HG03039 (cell line): ENCODE measurements around the gene RIPOR3.
"Not testable (repeated sequence)": the region's sequence is repeated elsewhere in the genome, so short reads cannot be mapped to it uniquely, and the experiment has no call there.

Experiments
- ATAC-seq: cut with Tn5 transposase; IDR thresholded peaks from one replicate; pipeline ENCODE4 v1.9.1; 2021; ENCODE audit warnings: mild to moderate bottlenecking, moderate library complexity; ENCODE audit not compliant: unreplicated experiment

The RIPOR3 gene

DNA sequence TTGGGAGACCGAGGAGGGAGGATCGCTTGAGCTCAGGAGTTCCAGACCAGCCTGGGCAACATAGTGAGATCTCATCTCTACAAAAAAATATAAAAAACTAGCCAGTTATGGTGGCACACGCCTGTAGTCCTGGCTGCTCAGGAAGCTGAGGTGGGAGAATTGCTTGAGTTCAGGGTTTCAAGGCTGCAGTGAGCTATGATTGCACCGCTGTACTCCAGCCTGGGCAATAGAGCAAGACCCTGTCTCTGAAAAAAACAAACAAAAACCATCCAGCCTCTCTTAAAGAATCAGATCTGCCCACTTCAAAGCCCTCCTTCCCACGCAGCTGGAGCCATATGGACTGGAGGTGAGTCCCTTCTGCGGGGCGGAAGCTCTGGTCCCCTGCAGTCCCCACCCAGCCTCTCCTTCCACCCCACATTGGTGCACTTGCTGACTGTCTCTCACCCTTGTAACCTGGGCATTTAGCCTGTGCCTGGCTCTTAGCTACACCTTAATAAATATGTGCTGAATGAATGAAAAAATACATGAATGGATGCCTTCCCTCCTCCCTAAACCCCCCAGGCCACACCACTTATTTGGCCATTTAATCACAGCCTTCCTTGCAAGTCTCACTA lies 32.9 kb upstream of the RIPOR3 start:
- no peak for ATAC-seq

DNA sequence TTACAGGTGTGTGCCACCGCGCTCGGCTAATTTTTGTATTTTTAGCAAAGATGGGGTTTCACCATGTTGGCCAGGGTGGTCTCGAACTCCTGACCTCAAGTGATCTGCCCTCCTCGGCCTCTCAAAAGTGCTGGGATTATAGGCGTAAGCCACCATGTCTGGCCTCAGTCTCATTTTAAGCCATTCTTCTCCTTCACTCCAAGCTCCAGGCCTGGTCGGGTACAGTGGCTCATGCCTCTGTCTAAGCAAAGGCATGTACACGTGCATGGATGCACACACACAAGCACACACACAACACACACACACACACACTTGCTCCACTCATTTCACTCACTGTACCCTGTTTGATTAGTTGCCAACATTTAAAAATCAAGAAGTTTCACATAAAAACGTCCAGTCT lies 32.3 kb upstream of the RIPOR3 start:
- ATAC-seq, result no peak

DNA sequence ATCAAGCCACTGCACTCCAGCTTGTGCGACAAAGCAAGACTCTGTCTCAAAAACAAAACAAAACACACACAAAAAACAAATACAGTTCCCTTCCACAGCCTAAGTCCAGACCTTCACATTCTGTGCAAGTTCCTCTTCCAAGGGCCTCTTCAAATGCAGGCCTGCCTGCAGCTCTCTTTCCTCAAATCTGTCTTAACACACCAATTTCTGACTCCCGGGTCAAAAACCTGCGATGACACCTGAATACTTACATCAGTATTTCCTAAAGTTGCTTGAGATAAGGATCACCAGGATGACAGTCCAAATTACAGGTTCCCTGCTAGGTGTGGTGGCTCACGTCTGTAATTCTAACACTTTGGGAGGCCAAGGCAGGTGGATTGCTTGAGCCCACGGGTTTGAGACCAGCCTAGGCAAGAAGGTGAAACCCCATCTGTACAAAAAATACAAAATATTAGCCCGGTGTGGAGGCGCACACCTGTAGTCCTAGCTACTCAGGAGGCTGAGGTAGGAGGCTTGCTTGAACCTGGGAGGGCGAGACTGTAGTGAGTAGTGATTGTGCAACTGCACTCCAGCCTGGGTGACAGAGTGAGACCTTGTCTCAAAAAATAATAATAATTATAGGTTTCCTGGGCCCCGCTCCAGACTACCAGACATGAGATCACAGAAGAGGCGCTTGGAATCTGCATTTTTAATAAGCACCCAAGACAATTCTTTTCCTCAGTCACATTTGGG lies 31.2 kb upstream of the RIPOR3 start:
- no peak for ATAC-seq

DNA sequence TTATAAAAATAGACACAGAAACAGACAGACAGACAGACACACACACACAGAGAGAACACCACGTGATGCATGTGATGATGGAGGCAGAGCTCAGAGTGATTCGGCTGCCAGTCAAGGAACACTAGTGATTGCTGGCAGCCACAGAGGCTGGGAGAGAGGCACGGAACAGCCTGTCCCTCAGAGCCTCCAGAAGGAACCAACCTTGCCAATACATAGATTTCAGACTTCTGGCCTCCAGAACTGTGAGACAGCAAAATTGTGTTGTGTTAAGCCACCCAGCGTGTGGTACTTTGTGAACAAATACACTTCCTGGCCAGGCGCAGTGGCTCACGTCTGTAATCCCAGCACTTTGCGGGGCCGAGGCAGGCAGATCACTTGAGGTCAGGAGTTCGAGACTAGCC lies 30.5 kb upstream of the RIPOR3 start:
- no peak for ATAC-seq

DNA sequence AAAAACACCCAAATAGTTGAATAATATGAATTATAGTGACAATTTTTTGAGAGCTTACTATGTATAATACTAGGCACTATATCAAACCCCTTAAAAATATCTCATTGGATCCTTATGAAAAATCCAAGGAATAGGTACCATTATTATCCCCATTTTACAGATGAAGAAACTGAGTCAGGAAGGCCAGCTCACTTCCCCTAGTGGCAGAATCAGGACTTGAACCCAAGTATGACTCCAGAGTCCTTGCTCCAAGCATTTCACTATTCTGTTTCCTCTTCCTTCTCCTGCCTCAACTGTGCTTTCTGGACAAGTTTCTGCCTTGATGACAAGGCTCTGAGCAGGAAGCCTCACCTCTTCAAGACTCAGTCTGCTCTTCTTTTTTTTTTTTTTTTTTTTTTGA lies 29.2 kb upstream of the RIPOR3 start:
- no peak for ATAC-seq

DNA sequence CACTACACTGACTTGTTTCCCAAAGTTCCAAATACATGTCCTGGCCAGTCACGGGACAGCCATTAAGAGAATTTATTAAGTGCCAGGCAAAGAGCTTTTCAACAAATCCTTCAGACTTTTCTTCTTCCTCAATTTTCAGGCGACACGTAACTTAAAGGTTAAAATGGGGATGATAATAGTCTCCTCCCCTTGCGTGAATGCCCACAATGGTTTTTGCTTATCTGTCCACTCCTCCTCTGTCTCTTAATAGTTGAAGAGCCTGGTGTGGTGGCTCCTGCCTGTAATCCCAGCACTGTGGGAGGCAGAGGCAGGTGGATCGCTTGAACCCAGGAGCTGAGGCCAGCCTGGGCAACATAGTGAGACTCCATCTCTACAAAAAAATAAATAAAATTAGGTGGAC lies 28.7 kb upstream of the RIPOR3 start:
- ATAC-seq, result no peak

DNA sequence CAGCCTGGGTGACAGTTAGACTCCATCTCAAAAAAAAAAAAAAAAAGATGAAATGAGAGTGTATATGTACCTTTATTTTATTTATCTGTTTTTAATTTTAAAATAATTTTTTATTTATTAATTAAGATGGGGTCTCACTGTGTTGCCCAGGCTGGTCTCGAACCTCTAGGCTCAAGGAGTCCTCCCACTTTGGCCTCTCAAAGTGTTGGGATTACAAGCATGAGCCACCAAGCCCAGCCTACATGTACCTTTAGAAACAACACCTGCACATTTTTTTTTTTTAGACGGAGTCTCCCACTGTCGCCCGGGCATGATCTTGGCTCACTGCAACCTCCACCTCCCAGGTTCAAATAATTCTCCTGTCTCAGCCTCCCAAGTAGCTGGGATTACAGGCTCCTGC lies 28.0 kb upstream of the RIPOR3 start:
- ATAC-seq, result no peak

DNA sequence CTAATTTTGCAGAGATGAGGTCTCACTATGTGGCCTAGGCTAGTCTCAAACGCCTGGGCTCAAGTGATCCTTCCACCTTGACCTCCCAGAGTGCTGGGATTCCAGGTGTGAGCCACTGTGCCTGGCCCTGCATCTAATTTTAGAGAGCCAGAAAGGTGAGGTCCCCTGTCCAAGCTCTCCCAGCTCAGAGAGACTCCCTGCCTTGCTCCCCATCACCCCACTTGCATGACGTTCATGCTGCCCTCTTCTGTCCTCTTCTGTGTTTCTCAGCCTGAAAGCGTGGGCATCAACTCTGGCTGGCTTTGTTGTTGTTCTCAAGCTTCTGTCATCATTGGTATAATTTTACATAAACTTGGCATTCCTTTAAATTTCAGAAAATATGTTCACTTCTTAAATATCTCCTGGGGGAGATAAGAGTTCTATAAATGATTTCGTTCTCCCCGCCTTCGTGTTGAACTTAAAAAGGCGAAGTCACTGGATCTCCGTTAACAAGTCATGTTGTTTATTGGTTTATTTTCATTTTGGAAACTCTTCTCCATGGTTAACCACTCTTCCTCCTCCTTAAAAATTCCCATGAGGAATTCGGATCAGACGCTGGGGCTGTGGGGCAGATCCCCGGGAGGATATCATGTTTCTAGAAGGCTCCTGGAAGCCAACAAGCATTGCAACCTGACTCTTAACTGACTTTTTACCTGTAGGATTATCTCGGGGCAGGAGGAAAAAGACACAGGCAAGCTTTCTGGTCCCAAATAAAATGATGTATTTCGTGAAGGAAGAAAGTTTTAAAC lies 26.8 kb upstream of the RIPOR3 start:
- ATAC-seq, result no peak

DNA sequence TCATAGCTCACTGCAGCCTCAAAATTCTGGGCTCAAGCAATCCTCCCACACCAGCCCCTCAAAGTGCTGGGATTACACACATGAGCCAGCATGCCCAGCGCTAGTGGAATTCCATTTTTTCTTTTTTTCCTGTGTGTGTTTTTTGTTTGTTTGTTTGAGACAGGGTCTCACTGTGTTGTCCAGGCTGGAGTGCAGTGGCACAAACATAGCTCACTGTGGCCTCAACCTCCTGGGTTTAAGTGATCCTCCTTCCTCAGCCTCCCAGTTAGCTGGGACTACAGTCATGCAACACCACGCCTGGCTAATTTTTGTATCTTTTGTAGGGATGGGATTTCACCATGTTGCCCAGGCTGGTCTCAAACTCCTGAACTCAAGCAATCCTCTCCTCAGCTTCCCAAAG lies 26.0 kb upstream of the RIPOR3 start:
- ATAC-seq, result no peak

DNA sequence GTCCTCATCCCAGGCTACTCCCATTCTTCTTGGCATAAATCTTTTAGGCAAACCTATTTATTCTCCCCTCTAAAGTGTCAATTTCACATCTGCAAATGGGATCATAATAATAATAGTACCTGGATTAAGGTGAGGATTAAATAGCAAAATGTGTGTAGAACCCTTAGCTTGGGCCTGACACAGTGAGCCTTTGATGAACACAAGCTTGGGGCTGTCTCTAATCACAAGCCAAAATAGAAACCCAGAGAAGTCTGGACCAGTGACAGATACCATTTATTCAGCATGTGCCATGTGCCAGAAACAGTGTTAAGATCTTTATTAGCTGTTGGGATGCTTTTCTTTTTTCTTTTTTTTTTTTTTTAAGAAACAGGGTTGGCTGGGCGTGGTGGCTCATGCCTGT lies 25.2 kb upstream of the RIPOR3 start:
- ATAC-seq, result no peak

DNA sequence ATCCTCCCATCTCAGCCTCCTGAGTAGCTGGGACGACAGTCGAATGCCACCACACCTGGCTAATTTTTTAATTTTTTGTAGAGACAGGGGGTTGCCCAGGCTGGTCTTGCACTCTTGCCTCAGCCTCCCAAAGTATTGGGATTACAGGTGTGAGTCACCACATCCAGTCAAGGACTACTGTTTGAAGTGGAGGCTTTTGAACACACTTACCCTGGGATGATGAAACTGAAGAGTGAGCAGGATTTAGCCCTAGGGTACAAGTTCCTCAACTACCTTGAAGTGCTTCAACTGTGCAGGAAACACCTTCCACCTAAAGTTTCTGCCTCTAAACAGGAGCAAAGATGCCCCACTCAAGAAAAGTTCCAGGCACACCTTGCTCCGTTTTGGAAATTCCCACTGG lies 24.4 kb upstream of the RIPOR3 start:
- ATAC-seq, result no peak

DNA sequence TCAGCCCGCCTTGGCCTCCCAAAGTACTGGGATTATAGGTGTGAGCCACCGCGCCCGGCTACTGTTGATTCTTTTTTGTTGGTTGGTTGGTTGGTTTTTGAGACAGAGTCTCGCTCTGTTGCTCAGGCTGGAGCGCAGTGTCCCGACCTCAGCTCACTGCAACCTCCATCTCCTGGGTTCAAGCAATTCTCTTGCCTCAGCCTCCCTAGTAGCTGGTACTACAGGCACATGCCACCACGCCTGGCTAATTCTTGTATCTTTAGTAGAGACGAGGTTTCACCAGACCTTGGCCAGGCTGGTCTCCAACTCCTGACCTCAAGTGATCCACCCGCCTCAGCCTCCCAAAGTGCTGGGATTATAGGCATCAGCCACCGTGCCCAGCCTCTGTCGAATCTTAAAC lies 23.1 kb upstream of the RIPOR3 start:
- ATAC-seq, result not testable (repeated sequence)

DNA sequence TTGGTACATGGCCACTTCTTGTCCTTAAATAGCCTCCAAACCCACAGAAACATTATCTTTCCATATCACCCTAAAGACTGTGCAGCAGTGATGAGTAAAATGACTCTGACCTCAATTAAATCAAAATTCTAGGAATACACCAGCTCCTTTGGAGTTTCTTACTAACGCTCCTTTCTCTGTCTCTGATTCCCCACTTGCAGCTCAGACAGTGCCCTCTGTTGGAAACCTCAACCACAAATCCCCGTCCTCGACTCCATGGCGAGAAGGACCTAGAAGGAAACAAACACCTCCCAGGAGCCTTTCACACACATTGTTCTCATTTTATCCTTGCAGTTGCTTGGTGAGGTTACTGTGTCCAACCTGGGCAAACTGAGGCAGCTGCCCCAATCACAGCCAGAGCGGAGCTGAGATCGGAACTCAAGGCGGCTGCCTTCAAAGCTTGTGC lies 22.3 kb upstream of the RIPOR3 start:
- ATAC-seq, result no peak

DNA sequence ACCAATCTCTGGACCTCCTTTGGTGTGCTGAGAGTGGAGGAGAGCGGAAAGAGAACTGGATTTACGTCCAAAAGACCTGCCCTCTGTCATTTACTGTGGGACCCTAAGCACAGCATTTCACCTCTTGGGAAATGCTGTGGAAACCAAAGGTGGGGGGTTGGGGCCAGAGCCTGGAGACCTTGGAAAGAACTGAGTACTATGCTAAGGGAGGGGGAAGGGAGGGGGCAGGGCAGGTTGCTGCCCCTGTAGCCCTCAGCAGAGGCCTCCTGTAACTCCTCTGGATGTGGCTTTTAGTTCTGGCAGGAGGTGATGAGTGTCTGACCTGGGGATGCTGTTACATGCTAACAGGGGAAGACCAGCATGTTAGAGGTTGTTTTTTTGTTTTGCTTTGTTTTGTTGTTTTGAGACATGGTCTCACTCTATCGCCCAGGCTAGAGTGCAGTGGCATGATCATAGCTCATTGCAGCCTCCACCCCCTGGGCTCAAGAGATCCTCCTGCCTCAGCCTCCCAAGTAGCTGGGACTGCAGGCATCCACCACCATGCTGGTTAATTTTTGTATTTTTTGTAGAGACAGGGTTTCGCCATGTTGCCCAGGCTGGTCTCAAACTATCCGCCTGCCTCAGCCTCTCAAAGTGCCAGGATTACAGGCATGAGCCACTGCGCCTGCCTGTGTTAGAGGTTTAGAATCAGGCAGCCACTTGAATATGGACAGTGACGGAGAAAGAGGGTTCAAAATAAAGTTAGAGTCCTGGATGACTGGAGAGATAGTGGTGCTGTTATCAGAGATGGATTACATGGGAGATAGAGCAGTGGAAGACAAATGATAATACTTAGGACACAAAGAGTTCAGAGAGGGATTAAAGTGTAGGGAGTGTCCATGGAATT lies 21.7 kb upstream of the RIPOR3 start:
- no peak for ATAC-seq

DNA sequence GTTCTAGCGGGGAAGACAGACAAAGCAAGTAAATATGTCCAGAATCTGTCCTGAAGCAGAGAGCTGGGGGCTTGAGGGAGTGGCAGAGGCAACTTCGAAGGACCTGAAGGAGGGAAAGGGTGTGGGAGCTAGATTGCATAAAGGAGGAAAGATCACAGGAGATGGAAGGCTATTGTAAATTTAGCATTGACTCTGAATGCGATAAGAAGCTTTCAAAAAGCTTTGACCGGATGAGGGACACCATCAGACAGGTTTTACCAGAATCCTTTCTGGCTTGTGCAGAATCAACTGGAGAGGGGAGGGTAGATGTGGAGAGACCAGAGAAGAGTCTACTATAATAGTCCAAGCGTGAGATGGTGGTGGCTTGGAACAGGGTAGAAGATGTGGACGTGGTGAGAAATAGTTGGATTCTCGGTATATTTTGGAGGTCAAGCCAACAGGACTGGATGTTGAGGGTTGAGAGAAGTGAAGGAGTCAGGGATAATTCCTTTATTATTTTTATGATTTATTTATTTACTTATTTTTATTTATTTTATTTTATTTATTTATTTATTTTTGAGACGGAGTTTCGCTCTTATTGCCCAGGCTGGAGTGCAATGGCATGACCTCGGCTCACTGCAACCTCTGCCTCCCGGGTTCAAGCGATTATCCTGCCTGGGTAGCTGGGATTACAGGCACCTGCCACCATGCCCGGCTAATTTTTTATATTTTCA lies 19.9 kb upstream of the RIPOR3 start:
- ATAC-seq, result no peak

DNA sequence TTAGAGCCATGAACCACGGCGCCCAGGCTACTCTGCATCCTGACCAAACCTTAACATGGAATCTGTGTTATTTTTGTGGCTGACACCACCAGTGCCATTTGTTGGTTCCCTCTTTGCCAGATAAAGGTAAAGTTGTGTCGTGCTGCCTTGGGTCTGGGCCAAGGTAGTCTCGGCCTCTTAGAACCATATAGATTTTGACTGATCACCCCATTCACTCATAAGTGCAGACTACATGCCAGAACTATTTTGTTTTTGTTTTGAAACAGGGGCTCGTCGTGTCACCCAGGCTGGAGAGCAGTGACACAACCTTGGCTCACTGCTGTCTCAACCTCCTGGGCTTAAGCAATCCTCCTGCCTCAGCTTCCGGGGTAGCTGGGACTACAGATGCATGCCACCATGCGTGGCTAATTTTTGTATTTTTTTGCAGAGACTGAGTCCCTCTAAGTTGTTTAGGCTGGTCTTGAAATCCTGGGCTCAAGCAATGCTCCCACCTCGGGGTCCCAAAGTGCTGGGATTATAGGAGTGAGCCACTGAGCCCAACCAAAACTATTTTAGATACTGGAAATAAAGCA lies 19.2 kb upstream of the RIPOR3 start:
- no peak for ATAC-seq

DNA sequence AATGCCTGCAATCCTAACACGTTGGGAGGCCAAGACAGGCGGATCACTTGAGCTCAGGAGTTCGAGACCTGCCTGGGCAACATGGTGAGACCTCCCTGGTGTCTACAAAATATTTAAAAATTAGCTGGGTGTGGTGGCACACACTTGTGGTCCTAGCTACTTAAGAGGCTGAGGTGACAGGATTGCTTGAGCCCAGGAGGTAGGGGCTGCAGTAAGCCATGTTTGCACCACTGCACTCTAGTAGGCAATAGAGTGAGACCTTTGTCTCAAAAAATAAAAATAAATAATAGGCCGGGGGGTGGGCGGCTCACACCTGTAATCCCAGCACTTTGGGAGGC lies 18.3 kb upstream of the RIPOR3 start:
- ATAC-seq, result no peak

DNA sequence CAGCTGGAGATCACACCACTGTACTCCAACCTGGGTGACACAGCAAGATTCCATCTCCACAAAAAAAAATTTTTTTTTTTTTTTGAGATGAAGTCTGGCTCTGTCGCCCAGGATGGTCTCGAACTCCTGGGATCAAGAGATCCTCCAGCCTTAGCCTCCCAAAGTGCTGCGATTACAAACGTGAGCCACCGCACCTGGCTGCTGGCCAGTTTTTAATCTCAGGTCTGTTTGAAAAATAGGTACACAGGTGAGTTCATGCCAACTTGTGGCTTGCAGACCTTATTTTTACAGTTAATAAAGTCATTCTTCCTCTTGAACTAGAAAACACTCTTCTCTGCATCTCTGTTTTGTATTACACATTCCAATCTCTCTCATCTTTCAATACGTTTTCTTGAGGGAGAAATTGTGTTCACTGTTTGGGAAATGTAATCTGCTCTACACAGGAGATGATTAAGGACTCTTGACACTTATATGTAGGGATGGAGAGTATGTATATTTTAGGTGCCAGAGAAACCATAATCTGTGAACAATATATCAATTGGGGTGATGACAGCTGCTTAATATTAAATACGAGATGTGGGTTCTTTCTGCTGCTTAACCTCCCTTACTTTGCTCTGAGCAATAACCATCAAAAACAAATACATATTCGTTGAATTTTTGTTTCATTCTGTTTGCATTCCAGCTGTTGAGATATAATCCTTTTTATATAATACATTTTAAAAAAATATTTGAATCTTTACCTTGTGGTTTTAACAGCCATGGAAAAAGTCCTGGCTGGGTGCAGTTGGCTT lies 17.7 kb upstream of the RIPOR3 start:
- ATAC-seq, result no peak

DNA sequence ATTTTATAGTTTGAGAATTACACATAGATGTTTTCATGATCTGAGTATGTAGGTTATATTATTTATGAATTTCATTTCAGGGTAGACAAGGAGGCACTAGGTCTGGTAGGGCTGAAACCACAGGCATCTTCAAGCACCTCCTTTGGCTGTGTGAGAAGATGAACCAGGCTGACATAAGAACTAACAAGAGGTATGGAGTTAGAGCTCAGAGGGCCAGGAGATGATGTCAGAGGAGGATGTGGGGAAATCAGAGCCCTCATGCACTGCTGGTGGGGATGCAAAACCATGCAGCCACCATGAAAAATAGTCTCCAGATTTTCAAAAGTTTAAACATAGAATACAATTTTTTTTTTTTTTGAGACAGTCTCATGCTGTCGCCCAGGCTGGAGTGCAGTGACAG lies 13.6 kb upstream of the RIPOR3 start:
- no peak for ATAC-seq
